ENCODE results near the gene ANKLE1.

Gene ANKLE1

GRCh38 chr19:17307876-17308377, 26.2 kb downstream of the ANKLE1 start:
- DNase-seq (ENCODE audit: low read depth): no peak

DNA sequence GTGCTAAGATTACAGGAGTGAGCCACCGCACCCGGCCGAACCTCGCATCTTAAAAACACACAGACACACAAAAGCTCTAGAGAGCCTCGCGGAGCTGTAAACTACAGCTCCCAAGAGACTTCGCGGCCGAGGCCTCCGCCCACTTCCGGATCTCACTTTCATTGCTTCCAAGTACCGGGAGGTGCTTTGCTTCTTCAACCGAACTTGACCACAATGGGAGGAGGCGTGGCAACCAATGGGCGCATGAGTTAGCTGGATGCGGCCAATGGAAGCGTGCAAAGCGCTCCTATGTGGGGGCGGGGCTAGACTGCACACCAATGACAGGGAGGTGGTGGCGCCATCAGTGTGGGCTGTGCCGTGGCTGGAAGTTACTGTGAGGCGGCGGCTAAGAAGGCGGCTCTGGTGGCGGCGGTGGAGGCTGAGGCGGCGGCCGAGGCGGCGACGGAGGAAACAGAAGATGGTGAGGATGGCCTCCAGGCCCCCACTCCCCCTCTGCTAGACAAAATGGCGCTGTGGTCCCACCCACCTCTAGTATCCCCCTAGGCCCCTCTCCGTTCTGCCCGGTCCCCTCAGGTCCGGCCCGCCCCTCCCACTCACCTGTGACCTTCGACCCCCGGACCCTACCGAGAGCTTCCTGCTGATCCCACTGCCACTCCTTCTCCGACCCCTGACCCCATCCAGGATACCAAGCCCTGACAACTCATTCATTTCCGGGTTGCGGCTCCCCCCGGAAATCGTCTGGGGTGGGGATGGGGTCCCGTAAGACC, 27.7 kb downstream of the ANKLE1 start, which contains the start of gene DDA1:
Gene DDA1 (plus strand): TSS at position 366 of the 767 bp plus-strand sequence. CDS start 92 bp downstream, at position 458.
- DNase-seq (ENCODE audit: low read depth): peak; percentile 97

- no peak for DNase-seq (ENCODE audit: low read depth)
These were observed 28.3 kb downstream of the ANKLE1 start for GRCh38 chr19:17309965-17310461.

GRCh38 chr19:17311455-17312188, 29.9 kb downstream of the ANKLE1 start:
- DNase-seq (ENCODE audit: low read depth): no peak

GRCh38 chr19:17312189-17313113, 30.8 kb downstream of the ANKLE1 start:
- no peak for DNase-seq (ENCODE audit: low read depth)

DNA sequence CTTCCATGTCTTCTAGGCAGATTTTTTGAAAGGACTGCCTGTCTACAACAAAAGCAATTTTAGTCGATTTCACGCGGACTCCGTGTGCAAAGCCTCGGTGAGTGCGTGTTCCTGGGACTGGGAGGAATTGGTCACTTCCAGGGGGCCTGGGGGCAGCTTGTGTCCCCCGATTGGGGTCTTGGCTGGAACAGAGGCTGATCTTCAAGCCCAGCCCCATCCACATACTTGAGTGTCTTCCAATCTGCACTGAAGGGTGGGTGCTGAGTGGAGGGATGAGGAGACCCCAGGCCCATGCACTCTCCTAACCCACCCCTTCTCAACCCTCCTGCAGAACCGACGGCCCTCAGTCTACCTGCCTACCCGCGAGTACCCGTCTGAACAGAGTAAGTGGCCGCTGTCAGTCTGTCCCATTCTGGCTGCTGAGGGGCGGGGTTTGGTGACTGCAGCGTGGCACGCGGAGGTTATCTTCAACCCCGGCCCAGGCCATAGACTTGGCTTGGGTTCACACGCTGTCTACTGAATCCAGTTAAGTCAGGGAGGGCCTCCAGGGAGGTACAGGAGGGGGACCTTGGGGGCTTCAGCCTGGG, 32.4 kb downstream of the ANKLE1 start:
- DNase-seq (ENCODE audit: low read depth): no peak

DNA sequence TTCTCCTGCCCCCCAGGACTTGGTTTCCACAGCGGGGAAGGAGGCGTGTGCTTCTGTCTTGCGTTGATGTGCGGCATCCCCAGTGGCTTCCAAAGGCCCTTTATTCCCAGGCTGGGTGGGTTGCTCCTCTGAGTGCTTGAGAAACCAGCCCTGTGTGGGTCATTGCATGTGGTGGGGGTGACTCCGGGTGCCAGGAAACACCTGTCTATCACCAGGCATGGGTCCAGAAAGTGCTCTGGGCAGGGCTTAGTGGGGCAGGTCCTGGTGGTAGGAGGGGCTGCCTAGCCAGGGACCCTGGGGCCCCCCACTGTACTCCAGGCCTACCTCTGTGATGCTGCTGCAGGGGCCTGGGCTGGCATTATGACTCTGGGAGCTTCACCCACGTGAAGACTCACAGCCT, 37.3 kb downstream of the ANKLE1 start:
- DNase-seq (ENCODE audit: low read depth): no peak

DNA sequence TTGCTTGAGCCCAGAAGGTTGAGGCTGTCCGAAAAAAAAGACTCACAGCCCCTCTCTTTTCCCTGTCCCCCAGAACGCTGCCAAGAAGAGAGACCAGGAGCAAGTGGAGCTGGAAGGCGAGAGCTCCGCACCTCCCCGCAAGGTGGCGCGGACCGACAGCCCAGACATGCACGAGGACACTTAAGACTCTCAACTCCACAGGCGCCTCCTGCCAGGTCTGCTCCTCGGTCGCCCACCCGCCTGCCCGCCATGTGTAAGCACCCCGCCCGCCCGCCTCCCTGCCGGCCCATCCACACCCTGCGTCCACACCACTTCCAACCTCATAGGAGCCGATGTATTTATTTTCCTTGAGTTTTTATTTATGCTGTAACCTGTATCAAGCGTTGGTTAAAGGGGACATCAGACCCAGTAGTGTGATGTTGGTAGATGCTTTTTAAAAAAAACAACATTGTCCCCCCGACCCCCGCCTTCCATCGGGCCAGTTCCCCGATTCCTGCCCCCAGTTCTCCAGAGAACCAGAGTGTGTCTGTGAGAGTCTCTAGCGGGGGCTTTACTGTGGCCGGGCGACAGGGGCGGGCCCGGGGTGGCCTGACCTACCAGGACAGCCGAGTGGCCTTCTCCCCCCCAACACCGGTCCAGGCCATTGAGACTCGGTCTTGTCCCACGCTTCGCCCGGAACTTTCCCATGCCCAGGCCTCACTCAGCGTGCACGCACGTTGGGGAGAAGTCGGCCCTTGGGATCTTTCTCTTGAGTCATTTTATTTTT, 38.0 kb downstream of the ANKLE1 start:
- DNase-seq (ENCODE audit: low read depth): no peak

- DNase-seq (ENCODE audit: low read depth): no peak
These were observed 38.7 kb downstream of the ANKLE1 start for GRCh38 chr19:17320435-17320834.

GRCh38 chr19:17321655-17322489, 40.2 kb downstream of the ANKLE1 start:
- no peak for DNase-seq (ENCODE audit: low read depth)

DNA sequence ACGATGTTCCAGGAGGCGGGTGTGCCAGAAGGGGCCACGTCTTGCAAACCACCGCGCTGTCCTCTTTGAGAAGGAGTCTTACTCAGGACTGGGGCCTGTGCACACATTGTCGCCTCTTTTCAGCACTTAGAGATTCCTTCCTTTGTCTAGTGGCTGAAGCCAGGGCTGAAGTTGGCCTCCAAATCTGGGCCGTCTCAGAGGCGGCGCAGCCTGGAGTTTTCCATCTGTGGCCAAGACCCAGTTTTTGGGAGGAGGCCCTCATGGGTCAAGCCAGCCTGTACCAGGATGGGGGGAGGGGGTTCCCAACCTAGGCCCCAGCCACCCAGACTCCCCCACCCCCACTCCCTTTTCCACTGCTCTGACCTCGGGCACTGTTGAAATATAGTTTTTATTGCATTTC, 41.2 kb downstream of the ANKLE1 start:
- no peak for DNase-seq (ENCODE audit: low read depth)

GRCh38 chr19:17323300-17323963, 41.7 kb downstream of the ANKLE1 start:
- DNase-seq (ENCODE audit: low read depth): no peak

- no peak for DNase-seq (ENCODE audit: low read depth)
These were observed 42.2 kb downstream of the ANKLE1 start for GRCh38 chr19:17323964-17324332.

DNA sequence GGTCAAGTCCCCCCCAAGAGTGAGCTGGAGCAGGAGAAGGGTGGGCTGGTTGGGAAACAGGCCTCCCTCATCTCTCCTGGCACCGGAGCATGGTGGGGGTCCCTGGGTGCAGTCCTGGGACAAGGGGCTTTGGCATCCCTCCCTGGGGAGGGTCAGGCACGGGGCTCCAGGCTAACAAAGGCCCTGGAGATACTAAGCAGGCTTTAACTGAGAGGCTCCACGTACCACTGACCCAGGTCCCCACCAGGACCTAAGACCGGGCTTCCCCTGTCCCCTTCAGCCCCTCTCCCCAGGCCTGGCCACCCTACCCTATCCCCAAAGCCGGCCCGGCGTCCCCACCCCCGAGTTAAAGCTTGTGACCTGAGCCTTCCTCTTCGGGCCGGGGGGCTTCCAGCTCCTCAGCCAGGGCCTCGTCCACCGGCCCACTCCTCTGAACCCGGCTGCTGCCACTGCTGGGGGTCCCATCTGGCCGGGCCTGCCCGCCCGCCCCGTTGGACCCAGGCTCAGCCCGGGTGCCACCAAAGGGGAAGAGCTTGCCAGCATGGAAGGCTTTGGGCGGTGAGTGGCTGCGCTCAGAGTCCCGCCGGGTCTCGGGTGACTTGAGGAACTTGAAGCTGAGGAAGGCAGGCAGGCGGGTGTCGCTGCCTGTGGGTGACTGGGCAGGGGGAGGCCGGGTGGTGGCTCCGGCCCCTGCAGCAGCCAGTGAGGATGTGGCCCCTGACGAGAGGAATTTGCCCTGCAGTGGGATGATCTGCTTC, 42.8 kb downstream of the ANKLE1 start:
- no peak for DNase-seq (ENCODE audit: low read depth)

- no peak for DNase-seq (ENCODE audit: low read depth)
These were observed 43.4 kb downstream of the ANKLE1 start for GRCh38 chr19:17325133-17325532.

DNA sequence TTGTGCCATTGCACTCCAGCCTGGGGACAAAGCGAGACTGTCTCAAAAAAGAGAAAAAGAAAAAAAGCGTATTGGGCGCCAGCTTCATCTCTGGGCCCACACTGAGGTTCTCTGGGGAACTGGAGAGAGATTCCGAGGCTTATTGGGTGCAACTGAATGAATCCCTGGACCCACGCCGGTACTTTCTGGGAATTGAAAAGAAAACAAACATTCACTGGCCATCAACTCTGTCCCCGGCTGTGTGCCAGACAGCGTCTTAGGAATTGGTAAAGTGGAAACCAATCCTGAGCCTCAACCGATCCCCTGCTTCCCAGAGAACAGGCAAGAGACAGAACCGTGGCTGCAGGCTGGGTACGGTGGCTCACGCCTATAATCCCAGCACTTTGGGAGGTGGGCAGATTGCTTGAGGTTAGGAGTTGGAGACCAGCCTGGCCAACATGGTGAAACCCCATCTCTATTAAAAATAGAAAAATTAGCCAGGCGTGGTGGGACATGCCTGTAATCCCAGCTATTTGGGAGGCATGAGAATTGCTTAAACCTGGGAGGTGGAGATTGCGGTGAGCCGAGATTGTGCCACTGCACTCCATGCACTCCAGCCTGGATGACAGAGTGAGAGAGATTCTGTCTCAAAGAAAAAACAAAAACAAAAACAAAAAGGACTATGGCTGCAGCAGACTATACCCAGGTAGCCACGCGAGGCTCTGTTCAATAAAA, 44.3 kb downstream of the ANKLE1 start:
- no peak for DNase-seq (ENCODE audit: low read depth)

DNA sequence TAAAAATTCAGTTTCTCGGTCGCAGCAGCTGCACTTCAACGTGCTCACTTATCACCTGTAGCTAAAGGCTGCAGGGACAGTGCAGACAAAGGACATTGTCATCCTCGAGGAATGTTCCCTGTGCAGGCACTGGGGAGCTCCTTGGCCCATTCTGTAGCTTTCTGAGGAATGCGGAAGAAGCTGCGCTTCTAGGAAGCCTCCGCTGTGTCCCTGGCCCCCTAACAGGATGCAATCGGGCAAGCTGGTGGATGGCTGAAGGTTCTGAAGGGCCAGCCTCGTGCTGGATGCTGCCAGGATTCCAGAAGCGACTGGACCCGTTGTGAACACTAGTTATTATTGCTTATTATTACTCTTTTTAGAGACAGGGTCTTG, 44.9 kb downstream of the ANKLE1 start:
- no peak for DNase-seq (ENCODE audit: low read depth)

DNA sequence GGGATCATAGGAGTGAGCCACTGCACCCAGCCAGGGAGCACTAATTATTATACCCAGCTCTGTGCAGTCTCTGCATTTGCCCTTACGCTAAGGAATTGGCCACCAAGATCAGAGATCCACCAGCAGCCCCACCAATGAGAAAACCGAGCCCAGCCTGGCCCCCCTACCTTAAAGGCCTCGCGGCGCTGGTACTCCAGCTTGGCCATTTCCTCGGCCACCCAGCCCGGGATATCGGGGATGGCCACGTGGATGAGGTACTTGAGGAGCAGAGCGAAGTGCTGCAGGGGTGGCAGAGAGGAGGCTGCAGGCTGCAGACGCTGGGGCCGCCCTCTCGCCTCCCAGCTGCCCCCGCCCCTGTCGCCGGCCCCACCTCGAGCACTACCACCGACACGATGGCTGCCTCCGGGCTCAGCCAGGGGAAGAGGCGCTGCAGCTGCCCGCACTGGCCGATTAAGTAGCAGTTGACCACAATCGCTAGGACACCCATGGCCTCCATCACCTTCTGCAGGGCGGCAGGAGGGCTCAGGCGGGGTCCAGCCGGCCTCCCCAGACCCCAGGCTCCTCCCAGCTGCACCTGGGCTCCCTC, 45.5 kb downstream of the ANKLE1 start:
- no peak for DNase-seq (ENCODE audit: low read depth)
